NT2/D1 (cell line): ENCODE results near the gene PEF1.

Experiments used
- YY1 ChIP-seq: IDR thresholded peaks from 2 replicates; pipeline ENCODE4 v1.6.1; 2011; ENCODE audit not compliant: insufficient read length, insufficient read depth
- ZNF274 ChIP-seq: IDR thresholded peaks from 2 replicates; pipeline ENCODE4 v1.6.1; 2011; ENCODE audit warnings: mild to moderate bottlenecking, low read depth, low read length

DNA sequence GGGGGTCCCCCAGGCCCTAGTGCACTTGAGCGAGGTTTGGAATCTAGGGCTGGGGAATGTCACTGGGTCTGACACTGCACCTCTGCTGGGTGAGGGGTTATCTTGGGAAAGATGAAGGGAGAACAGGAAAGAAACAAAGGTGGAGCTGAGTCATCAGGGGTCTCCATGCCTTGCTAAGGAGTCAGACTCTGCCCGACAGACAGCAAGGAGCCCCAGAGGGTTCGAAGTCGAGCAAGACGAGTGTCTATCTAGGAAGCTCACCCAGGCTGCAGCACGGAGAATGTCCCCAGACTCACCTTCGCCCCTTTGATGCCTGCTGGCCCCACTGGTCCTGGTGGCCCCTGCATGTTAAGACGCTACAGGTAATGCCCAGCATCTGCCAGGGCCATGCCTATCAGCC lies 41.1 kb upstream of the PEF1 start:
- TF ChIP-seq YY1 (no peak), ZNF274 (no peak)
